ENCODE measurements around the gene SS18L1. TPM values are rescaled to one million over a fixed set of nuclear protein-coding genes. Genes with fewer than 3 reads are reported as not detected.

Gene SS18L1
- total and polyA plus RNA-seq, 2 donors (not counting 1 experiment from before 2014, with no cell fraction given): 4.7 to 7.4 TPM

DNA sequence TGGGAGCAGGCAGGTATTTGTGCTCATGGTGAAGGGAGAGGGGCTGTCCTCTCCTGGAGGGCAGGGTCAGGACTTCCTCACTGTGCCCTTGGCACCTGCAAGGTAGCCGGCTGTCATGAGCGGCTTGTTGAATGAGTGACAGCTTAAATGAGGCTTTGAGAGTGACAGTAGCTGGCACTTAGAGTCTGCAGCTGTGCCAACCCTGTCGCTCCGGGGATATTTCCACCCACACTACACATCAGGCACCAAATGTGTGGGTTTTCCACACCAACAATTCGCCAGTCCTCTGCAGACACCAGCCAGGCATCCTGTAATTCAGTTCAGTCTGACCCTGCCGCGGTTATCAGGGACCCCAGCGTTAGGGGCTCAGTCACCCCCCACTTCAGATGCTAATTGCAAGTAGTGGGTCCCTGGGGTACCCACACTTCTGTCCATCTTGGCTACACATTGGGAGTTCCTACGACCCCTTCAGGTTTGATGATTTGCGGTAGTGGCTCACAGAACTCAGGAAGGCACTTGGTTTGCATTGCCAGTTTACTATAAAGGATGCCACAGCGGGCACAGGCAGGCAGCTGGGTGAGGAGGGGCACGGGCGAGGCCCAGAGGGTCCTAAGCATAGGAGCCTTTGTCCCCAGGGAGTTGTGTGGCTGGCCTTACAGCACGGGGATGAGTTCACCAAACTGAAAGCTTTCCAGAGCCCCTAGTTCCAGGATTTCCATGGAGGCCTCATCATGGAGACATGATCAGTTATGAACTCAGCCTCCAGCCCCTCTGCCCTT is 48.4 kb downstream of the SS18L1 start:
- H4K20me1 ChIP-seq (ENCODE audit: control insufficient read depth, extremely low read depth, insufficient read depth, low read length): no peaks in the 10 kb centered on the region
- H3K4me3 ChIP-seq (replicated peaks in 1 of 4; ENCODE audit: control extremely low read depth in 1 of 4, insufficient read depth in 1 of 4, low read depth in 3 of 4, low read length in 4 of 4): no peak overlapping the region

DNA sequence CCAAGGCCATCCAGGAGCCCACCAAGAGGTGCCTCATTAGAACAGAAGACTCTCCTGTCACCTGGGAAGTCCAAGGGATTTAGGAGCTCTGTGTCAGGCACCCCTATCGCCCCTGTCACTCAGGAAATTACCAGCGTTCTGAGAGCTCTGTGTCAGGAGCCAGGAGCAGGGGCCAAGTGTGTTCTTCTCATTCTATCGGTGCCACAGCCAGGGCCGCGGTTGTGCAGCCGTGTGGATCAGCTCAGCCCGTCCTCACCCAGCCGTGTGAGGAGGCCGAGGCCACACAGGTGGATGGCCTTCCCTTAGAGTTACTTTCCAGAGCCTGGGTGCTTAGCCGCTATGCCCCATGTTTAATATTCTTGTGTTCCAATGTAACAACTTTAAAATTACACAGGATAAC is 49.1 kb downstream of the SS18L1 start:
- Histone ChIP-seq H4K20me1 (ENCODE audit: control insufficient read depth, extremely low read depth, insufficient read depth, low read length) (no peaks in the 10 kb centered on the region), H3K36me3 (ENCODE audit: control insufficient read depth, insufficient read depth, low read length) (peaks cover 2% of the 10 kb centered on the region), H3K4me1 (ENCODE audit: control insufficient read depth, extremely low read depth, insufficient read depth, low read length) (no peaks in the 10 kb centered on the region), H2AFZ (ENCODE audit: low read length) (no peak overlapping the region), H3K79me2 (ENCODE audit: control insufficient read depth, insufficient read depth, low read length) (peaks cover 14% of the 10 kb centered on the region), H3K27me3 (ENCODE audit: control insufficient read depth, insufficient read depth, low read length) (no peaks in the 10 kb centered on the region), H3K9me3 (ENCODE audit: control insufficient read depth, insufficient read depth, low read depth, low read length) (no peaks in the 10 kb centered on the region), H3K9ac (ENCODE audit: insufficient read depth, low read length) (no peak overlapping the region), H3K27ac (ENCODE audit: insufficient read depth, low read length) (no peak overlapping the region), H3K4me3 (replicated peaks in 1 of 4; ENCODE audit: control extremely low read depth in 1 of 4, insufficient read depth in 1 of 4, low read depth in 3 of 4, low read length in 4 of 4) (no peak overlapping the region), H3K4me2 (ENCODE audit: extremely low read depth, insufficient read depth, low read length) (no peak overlapping the region)
- TF ChIP-seq, protein P1, sequence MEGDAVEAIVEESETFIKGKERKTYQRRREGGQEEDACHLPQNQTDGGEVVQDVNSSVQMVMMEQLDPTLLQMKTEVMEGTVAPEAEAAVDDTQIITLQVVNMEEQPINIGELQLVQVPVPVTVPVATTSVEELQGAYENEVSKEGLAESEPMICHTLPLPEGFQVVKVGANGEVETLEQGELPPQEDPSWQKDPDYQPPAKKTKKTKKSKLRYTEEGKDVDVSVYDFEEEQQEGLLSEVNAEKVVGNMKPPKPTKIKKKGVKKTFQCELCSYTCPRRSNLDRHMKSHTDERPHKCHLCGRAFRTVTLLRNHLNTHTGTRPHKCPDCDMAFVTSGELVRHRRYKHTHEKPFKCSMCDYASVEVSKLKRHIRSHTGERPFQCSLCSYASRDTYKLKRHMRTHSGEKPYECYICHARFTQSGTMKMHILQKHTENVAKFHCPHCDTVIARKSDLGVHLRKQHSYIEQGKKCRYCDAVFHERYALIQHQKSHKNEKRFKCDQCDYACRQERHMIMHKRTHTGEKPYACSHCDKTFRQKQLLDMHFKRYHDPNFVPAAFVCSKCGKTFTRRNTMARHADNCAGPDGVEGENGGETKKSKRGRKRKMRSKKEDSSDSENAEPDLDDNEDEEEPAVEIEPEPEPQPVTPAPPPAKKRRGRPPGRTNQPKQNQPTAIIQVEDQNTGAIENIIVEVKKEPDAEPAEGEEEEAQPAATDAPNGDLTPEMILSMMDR (conservative IDR thresholded peaks at IDR 0.05 in 1 of 2, IDR thresholded peaks at IDR 0.05 in 1 of 2; ENCODE audit: low read depth in 1 of 2, low read length in 2 of 2): no peak
- TF ChIP-seq EZH2 (IDR thresholded peaks at IDR 0.05; ENCODE audit: low read length, missing control alignments): no peak
- DNase-seq (ENCODE audit: low read depth in 2 of 2): no peak

More for the DNA sequence above, 48.4 kb downstream of the SS18L1 start:
- no peak for DNase-seq (ENCODE audit: low read depth in 2 of 2)
- Histone ChIP-seq H3K36me3 (ENCODE audit: control insufficient read depth, insufficient read depth, low read length) (no peaks in the 10 kb centered on the region), H3K9me3 (ENCODE audit: control insufficient read depth, insufficient read depth, low read depth, low read length) (no peaks in the 10 kb centered on the region), H3K79me2 (ENCODE audit: control insufficient read depth, insufficient read depth, low read length) (peaks cover 18% of the 10 kb centered on the region), H3K9ac (ENCODE audit: insufficient read depth, low read length) (no peak overlapping the region), H3K27ac (ENCODE audit: insufficient read depth, low read length) (no peak overlapping the region), H3K4me1 (ENCODE audit: control insufficient read depth, extremely low read depth, insufficient read depth, low read length) (no peaks in the 10 kb centered on the region), H3K4me2 (ENCODE audit: extremely low read depth, insufficient read depth, low read length) (no peak overlapping the region), H2AFZ (ENCODE audit: low read length) (no peak overlapping the region), H3K27me3 (ENCODE audit: control insufficient read depth, insufficient read depth, low read length) (no peaks in the 10 kb centered on the region)
- TF ChIP-seq EZH2 (IDR thresholded peaks at IDR 0.05; ENCODE audit: low read length, missing control alignments): no peak
- TF ChIP-seq, protein P1 (conservative IDR thresholded peaks at IDR 0.05 in 1 of 2, IDR thresholded peaks at IDR 0.05 in 1 of 2; ENCODE audit: low read depth in 1 of 2, low read length in 2 of 2): no peak

DNA sequence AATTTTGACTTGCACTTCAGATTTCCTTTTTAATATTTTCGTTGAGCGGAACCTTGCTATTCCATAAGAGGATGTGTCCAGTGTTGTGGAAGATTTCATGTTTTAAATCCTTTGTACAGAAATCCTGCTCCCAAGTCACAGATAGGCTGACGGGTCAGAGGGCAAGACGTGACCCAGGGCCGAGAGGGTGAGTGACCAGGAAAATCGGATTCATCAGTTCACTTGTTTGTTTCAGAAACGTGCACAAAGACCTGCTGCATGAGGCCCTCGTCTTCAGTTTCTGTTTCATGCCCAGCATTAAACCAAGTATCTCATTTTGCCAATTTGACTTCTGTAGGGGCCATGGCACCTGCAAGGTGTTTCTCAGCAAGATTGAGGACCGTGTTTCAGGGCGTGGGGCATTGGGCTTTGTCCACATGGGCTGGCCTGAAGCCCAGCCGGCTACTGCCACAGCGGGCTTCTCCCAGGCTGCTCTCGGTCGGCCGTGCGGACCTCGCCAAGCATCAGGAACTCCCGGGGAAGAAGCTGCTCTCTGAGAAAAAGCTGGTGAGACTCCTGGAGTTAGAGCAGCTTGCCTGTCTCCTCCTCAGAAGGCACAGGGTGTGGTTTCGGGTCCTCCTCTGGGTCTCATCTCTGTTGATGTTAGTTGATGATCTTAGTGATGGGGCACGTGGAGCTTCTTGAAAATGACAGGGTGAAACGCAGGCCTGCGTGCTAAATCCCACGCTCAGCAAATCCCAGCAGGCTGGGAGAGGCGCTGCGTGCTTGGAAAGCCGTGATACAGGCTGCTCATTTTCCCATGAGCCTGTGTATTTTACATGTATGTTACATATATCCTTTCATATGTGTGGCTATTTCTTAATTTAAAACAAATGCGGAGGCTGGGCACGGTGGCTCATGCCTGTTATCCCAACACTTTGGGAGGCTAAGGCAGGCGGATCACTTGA is 49.8 kb downstream of the SS18L1 start:
- no peak overlapping the region for H3K4me3 ChIP-seq (replicated peaks in 1 of 4; ENCODE audit: control extremely low read depth in 1 of 4, insufficient read depth in 1 of 4, low read depth in 3 of 4, low read length in 4 of 4)
- no peaks in the 10 kb centered on the region for H3K27me3 ChIP-seq (ENCODE audit: control insufficient read depth, insufficient read depth, low read length)
- no peaks in the 10 kb centered on the region for H4K20me1 ChIP-seq (ENCODE audit: control insufficient read depth, extremely low read depth, insufficient read depth, low read length)
- no peak overlapping the region for H3K27ac ChIP-seq (ENCODE audit: insufficient read depth, low read length)
- TF ChIP-seq, protein P1 (conservative IDR thresholded peaks at IDR 0.05 in 1 of 2, IDR thresholded peaks at IDR 0.05 in 1 of 2; ENCODE audit: low read depth in 1 of 2, low read length in 2 of 2): no peak
- no peak for TF ChIP-seq EZH2 (IDR thresholded peaks at IDR 0.05; ENCODE audit: low read length, missing control alignments)
- DNase-seq (ENCODE audit: low read depth in 2 of 2): no peak
- H3K36me3 ChIP-seq (ENCODE audit: control insufficient read depth, insufficient read depth, low read length): peaks cover 5% of the 10 kb centered on the region
- no peaks in the 10 kb centered on the region for H3K4me1 ChIP-seq (ENCODE audit: control insufficient read depth, extremely low read depth, insufficient read depth, low read length)
- no peaks in the 10 kb centered on the region for H3K9me3 ChIP-seq (ENCODE audit: control insufficient read depth, insufficient read depth, low read depth, low read length)
- no peak overlapping the region for H2AFZ ChIP-seq (ENCODE audit: low read length)
- no peak overlapping the region for H3K4me2 ChIP-seq (ENCODE audit: extremely low read depth, insufficient read depth, low read length)
- H3K9ac ChIP-seq (ENCODE audit: insufficient read depth, low read length): no peak overlapping the region
- H3K79me2 ChIP-seq (ENCODE audit: control insufficient read depth, insufficient read depth, low read length): peaks cover 9% of the 10 kb centered on the region

Data from fibroblast of lung (primary cell).